HG03469 (cell line): ENCODE measurements around the gene GREM1.

Experiments
- ATAC-seq: cut with Tn5 transposase; IDR thresholded peaks from one replicate; pipeline ENCODE4 v1.9.1; 2021; ENCODE audit warnings: mild to moderate bottlenecking, moderate library complexity, moderate number of reproducible peaks; ENCODE audit not compliant: unreplicated experiment

The GREM1 gene

DNA sequence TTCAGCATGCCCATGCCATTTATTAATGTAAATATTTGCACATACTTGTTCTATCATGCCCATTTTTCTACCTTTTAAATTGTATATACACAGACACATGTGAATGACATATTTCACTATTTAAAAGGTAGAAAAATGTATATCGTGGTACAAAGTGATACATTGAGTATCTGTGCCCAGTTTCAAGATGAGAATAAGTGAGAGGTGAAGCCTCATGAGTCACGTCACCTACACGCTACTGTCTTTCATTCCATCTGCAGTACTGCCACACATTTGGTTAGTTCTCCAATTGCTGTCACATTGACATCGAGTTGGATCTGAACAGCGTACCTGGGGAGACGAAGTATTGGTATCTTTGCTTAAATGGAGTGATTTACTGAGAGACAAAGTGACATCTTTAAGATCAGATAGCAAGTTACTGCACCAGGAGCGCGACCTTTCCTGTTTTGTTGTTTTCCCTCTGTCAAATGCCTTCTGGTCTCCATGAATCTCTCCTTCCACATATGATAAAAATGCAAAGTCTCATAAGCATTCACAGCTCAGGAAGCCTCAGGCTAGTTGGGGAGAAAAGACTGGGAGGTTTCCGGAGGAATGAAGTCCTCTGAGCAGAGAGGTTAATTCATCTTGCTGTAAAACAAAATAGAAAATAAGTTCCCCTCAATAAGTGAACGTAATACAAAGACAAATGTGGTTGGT is 12.0 kb downstream of the GREM1 start:
- ATAC-seq: no peak

DNA sequence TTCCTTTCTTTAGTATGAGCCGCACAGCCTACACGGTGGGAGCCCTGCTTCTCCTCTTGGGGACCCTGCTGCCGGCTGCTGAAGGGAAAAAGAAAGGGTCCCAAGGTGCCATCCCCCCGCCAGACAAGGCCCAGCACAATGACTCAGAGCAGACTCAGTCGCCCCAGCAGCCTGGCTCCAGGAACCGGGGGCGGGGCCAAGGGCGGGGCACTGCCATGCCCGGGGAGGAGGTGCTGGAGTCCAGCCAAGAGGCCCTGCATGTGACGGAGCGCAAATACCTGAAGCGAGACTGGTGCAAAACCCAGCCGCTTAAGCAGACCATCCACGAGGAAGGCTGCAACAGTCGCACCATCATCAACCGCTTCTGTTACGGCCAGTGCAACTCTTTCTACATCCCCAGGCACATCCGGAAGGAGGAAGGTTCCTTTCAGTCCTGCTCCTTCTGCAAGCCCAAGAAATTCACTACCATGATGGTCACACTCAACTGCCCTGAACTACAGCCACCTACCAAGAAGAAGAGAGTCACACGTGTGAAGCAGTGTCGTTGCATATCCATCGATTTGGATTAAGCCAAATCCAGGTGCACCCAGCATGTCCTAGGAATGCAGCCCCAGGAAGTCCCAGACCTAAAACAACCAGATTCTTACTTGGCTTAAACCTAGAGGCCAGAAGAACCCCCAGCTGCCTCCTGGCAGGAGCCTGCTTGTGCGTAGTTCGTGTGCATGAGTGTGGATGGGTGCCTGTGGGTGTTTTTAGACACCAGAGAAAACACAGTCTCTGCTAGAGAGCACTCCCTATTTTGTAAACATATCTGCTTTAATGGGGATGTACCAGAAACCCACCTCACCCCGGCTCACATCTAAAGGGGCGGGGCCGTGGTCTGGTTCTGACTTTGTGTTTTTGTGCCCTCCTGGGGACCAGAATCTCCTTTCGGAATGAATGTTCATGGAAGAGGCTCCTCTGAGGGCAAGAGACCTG is 13.2 kb downstream of the GREM1 start:
- ATAC-seq: no peak

- ATAC-seq: no peak
These were observed 14.9 kb downstream of the GREM1 start for GRCh38 chr15:32732574-32733157.

DNA sequence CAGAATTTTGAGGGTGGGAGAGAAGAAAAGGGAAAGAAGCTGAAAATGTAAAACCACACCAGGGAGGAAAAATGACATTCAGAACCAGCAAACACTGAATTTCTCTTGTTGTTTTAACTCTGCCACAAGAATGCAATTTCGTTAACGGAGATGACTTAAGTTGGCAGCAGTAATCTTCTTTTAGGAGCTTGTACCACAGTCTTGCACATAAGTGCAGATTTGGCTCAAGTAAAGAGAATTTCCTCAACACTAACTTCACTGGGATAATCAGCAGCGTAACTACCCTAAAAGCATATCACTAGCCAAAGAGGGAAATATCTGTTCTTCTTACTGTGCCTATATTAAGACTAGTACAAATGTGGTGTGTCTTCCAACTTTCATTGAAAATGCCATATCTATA is 15.5 kb downstream of the GREM1 start:
- no peak for ATAC-seq

DNA sequence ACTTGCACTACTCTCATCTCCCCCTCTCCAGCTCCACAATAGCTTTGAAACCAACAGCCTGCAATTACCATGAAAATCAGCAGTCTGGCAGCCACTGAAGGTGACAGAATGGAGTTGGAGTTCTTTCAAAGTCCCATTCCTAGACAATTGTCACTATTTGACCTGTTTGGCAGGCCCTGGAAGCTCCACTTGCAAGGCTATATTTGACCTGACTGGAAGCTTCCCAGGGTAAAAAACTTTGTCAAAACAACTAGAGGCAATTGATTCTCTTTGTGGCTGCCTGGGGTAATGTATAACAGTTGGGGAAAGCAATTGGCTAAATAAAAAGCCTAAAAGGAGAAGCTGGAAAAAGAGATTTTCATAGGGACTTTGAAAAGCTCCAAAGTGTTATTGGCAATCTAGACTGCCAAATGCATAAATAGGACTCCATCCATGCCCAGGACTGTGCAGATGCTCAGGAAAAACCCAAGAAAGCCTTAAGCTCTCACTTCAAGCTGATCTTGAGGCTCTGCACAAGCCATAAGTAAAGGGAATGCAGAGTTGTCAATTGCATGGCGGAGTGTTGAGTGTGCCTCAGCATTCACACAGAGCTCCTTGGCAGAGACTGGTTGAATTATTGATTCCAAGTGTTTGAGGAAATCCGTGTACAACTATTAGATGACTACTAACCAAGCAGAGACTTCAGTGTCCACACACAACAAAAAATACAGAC is 18.3 kb downstream of the GREM1 start:
- no peak for ATAC-seq

GRCh38 chr15:32736701-32737061 is 18.9 kb downstream of the GREM1 start:
- ATAC-seq: no peak

- ATAC-seq: no peak
These were observed 19.5 kb downstream of the GREM1 start for GRCh38 chr15:32737304-32737703.

- no peak for ATAC-seq
These were observed 20.9 kb downstream of the GREM1 start for GRCh38 chr15:32738666-32739065.

- ATAC-seq: no peak
These were observed 21.8 kb downstream of the GREM1 start for GRCh38 chr15:32739522-32740063.

DNA sequence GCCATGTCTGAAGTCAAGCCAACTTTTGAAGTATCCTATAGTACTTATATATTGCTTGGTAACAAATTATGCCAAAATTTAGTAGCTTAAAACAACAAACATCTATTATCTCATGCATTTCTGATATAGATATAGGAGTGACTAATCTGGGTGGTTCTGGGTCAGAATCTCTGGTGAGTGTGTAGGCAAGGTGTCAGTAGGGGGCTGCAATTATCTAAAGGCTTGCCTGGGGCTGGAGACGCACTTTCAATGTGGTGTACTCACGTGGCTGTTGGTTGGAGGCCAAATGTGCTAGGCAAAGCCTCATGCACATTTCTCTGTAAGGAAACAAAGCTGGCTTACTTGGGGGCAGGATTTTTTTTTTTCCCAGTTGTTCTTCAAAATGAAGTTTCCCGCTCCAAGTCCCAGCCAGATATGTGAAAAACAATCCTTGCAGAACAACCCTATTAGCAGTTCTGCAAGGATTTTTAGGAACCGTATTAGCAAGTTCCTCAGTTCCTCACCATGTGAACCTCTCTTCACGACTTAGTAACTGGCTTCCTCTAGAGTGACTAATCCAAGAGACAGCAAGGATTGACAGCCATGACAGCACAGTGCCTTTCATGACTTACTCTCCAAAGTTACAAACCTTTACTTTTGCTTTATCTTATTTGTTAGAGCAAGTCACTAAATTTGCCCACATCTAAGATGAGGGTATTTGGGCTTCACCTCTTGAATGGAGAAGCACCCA is 25.8 kb downstream of the GREM1 start:
- no peak for ATAC-seq

DNA sequence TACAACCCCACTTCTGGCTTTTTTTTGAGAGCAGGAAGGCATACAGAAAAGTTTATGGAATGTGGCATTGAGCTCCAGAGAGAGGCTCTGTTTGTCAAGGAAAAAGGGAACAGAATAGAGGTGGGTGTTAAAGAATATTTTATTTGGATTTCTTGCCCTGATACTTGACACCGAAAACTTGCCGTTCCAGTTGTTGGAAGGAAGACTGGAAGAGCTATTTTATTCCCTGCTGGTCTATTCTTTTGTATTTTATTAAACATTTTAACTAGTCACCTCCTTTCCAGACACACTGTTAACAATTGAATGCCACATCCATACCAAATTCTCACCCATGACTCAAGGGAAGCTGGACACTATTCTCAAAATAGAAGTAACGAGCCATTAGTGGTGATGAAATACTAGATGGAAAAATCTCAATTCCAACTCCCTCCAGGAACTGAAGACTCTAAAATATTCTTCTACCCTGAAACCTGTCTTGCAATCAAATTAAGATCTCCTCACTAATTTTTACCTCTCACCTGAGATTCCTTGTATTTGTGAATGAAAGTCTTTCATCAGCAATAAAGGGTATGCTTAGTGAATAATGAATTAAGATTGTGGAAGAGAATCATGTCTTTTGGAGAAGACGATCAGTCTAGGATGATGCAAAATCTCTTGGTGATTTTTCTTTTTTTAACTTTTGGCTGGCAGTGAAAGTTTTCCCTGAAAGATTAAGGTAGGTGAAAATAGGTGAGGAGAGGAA is 28.5 kb downstream of the GREM1 start:
- no peak for ATAC-seq

DNA sequence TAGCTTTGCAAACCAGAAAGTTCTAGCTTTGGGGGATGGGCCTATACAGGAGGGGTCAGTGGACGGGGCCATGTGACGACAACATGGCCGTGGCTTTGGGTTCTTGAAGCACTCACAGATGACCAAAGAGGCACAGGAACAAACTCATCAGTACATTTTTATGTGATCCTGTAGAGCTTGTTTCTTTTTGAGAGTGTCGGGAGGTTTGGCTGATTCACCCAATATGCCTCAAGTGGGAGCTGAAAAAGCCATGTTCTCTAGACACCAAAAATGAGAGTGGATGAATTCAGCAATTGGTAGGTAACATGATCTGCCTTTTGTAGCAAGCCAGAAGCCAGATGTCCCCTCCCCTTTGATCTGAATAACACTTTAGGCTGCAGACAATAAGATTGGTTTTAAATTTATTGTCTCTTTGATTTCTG is 30.1 kb downstream of the GREM1 start:
- ATAC-seq: no peak

DNA sequence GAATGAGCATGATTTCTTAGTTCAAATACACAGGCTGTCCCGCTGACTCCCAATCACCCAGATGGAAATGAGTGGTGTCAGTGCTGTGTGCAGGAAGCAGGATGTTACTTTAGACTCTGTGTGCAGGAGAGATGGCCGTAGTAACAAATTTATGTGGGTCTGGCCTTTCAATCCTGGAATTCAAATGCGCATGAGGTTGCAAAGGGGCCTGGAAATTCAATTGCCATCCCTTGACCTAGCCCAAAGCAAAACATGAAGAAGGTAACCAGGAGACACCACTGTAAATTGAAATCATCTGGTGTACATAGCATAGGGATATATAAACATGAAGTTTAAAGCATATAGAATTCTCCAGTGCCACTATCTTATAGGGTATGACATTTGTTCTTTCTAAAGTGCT is 33.2 kb downstream of the GREM1 start:
- no peak for ATAC-seq

- no peak for ATAC-seq
These were observed 39.6 kb downstream of the GREM1 start for GRCh38 chr15:32757426-32757825.

- no peak for ATAC-seq
These were observed 45.5 kb downstream of the GREM1 start for GRCh38 chr15:32763295-32763694.

GRCh38 chr15:32765236-32765635 is 47.4 kb downstream of the GREM1 start:
- ATAC-seq: no peak

DNA sequence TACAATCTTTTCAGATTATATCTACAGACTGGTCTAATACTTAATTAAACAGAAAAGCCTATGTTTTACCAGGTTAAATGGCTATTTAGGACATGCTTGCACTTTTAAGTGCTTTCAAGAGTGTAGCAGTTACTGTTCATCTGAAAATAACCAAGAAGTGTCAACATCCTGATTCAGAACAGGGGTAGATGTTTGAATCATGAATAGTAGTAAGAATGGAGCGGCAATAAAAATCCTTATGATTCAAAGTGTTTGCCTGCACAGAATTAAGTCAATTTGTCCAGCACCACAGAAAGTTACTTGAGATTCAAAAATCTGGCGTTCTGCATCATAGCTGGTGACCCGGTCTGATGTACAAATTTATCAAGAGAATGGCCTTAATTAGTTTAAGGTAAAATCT is 48.3 kb downstream of the GREM1 start:
- ATAC-seq: no peak

DNA sequence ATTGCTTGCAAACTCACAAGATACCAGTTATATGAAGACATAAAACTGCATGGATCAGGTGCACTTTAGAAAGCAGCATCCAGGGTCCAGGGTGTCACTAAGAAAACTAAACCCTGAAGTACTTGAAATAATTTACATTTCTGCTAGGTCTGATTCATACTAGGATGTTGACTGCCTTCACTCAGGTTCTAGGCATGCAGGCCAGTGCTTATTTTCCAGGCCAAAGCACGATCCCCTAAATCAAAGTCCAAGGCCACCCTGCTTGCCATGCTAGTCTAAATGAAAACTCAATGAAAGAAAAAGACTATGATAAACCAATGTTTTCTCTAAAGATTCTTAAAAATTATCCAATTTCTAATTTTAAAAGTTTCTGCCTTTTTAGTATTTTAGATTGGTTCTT is 49.4 kb downstream of the GREM1 start:
- ATAC-seq: no peak

DNA sequence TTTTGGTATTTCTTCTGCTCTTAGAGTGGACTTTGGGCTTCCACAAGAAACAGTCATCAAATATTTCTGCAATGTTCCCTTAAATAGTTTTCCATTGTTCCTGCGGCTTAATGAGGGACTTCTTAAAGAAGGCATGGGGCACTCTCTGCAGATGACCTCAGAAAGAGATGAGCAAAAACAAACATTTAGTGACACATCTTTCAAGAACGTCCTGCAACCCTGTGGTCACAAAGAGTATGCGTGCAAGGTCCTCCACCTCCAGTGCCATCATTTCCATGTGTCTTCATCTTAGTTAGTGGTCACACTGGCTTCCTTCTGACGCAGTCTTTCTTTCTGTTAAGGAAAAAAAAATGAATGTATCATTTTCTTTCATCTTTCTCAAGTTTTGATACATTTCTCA is 56.2 kb downstream of the GREM1 start:
- ATAC-seq: no peak

DNA sequence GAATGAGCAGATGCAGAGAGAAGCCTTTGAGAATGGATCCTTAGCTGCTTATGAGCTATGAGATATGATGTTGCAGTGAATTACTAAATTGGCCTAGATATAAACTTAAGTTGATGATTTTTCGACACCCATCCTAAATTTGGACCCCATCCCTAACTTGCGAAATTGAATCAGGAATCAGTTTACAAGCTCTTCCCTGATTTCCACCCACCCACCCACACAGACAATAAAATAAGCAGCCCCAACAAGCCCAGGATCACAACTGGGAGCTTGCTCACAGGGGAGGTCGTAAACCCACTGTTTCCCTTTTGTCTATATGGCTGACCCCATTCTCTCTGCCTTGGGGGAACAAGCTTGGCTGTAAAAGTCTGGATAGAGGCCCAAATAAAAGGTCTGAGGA is 57.3 kb downstream of the GREM1 start:
- ATAC-seq: no peak
